Uterus (tissue), 4 donors: Measurements from ENCODE around the gene SESTD1. TPM values are rescaled to one million over a fixed set of nuclear protein-coding genes. Genes with fewer than 3 reads are reported as not detected.
"Not testable (repeated sequence)": the region's sequence is repeated elsewhere in the genome, so short reads cannot be mapped to it uniquely, and the experiment has no call there.

Experiments
- DNase-seq, 2 donors: peaks; one replicate each; pipeline ENCODE4 v3.0.0-alpha.2; 2019 to 2020
- H3K27ac ChIP-seq, 2 donors: fragments of 200-600 bp; sonication (generic); 1 replicate in 1 of 2; 2 replicates in 1 of 2; pipeline ENCODE4 v1.5.1; 2016 to 2018
- H3K27me3 ChIP-seq, 2 donors: fragments of 200-600 bp; sonication (generic); one replicate each; pipeline ENCODE4 v1.5.1; 2018 to 2019; ENCODE audit warnings: control low read depth in 1 of 2
- H3K36me3 ChIP-seq, 2 donors: fragments of 200-600 bp; sonication (generic); one replicate each; pipeline ENCODE4 v1.5.1; 2019; ENCODE audit warnings: control low read depth in 1 of 2
- H3K4me1 ChIP-seq, 2 donors: fragments of 200-600 bp; sonication (generic); one replicate each; pipeline ENCODE4 v1.5.1; 2018 to 2019; ENCODE audit warnings: control low read depth in 1 of 2
- H3K4me3 ChIP-seq, 2 donors: fragments of 200-600 bp; sonication (generic); 1 replicate in 1 of 2; 2 replicates in 1 of 2; pipeline ENCODE4 v1.5.1; 2018 to 2019; ENCODE audit warnings: mild to moderate bottlenecking in 1 of 2
- H3K9me3 ChIP-seq, 2 donors: fragments of 200-600 bp; sonication (generic); one replicate each; pipeline ENCODE4 v1.5.1; 2019; ENCODE audit warnings: control low read depth in 1 of 2
- CTCF ChIP-seq, 4 experiments: fragments of 200-600 bp in 2 of 4; fragments of 450-650 bp in 2 of 4; sonication (generic) in 2 of 4; IDR thresholded peaks; one replicate each; pipeline ENCODE4 v1.5.1; 2016 to 2019; ENCODE audit warnings: antibody characterized with exemption in 4 of 4, mild to moderate bottlenecking in 2 of 4, moderate library complexity in 1 of 4
- POLR2A ChIP-seq, 2 donors: fragments of 450-650 bp; IDR thresholded peaks; one replicate each; pipeline ENCODE4 v1.6.1; 2016; ENCODE audit warnings: antibody characterized with exemption in 2 of 2, mild to moderate bottlenecking in 1 of 2, moderate library complexity in 1 of 2
- intact Hi-C: fragments of 100-400 bp; cut with DNase I; formaldehyde crosslinking; loops from one replicate; pipeline ENCODE4 v1.15.1; 2023; ENCODE audit warnings: low total_unique reads
- total RNA-seq, 4 donors: library from RNA; depleted of rRNA in 3 of 4; stranded (reverse); fragments of >200 nt in 3 of 4; gene quantifications; one replicate each; pipeline versions ENCODE4 v1.1.0 to v1.2.4, GENCODE V29; 2014 to 2023
- donor health status: DM: yes; HTN: yes; CAD: no.

SESTD1 gene
- total RNA-seq, 4 donors from 2014 or later = 5.6 to 64.7 (median 32.8) TPM

DNA sequence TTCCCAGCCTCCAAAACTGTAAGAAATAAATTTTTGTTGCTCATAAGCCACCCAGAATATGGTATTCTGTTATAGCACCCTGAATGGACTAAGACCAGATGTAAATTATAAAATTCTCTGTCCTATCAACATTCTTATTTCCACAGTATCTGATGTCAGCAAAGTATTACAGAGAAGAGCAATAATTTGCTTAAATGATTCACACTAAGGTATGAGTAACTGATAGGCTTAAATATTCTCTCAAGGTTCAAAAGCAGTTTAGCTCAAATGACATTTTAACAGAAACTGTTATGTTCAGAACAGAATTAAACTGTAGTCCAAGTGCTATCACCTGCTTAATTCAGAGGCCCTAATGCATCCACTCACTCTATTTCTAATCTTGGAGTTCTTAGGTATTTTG is 12.8 kb downstream of the SESTD1 start:
- Histone ChIP-seq H3K27ac (no peak overlapping the region), H3K4me3 (no peak overlapping the region), H3K4me1 (peaks cover 0 to 4% of the 10 kb centered on the region in 2 donors), H3K27me3 (no peaks in the 10 kb centered on the region), H3K9me3 (no peaks in the 10 kb centered on the region), H3K36me3 (no peaks in the 10 kb centered on the region)
- TF ChIP-seq POLR2A (IDR thresholded peaks at IDR 0.05) = no peak
- no peak for TF ChIP-seq CTCF (IDR thresholded peaks at IDR 0.05)
- intact Hi-C loops = no loop called here
- DNase-seq = no peak

GRCh38 chr2:179250848-179251504 is 13.7 kb downstream of the SESTD1 start:
- Histone ChIP-seq H3K27me3 (no peaks in the 10 kb centered on the region), H3K36me3 (no peaks in the 10 kb centered on the region), H3K27ac (no peak overlapping the region), H3K4me3 (no peak overlapping the region), H3K4me1 (peaks cover 0 to 4% of the 10 kb centered on the region in 2 donors), H3K9me3 (no peaks in the 10 kb centered on the region)
- intact Hi-C loops = no loop called here
- no peak for DNase-seq
- TF ChIP-seq POLR2A (IDR thresholded peaks at IDR 0.05) = no peak
- TF ChIP-seq CTCF (IDR thresholded peaks at IDR 0.05) = no peak

GRCh38 chr2:179250095-179250494 is 14.5 kb downstream of the SESTD1 start:
- Histone ChIP-seq H3K36me3 (no peaks in the 10 kb centered on the region), H3K27me3 (no peaks in the 10 kb centered on the region), H3K4me3 (no peak overlapping the region), H3K27ac (no peak overlapping the region), H3K9me3 (no peaks in the 10 kb centered on the region), H3K4me1 (peaks cover 0 to 4% of the 10 kb centered on the region in 2 donors)
- DNase-seq = no peak
- intact Hi-C loops = no loop called here
- TF ChIP-seq POLR2A (IDR thresholded peaks at IDR 0.05) (no peak), CTCF (IDR thresholded peaks at IDR 0.05) (no peak)

DNA sequence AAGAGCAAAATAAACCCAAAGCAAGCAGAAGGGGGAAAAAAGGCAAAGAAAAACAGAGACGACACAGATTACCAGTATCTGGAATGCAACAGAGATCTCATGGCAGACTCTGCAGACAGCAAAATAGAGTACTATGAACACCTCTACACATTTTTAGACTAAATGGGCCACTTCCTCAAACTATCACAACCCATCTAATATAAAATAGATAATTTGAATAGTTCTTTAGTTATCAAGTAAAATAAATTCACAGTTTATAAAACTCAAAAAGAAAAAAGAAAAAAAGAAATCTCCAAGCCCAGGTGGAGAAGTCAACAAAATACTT is 16.6 kb downstream of the SESTD1 start:
- no peak for DNase-seq
- no peak for TF ChIP-seq CTCF (IDR thresholded peaks at IDR 0.05)
- no peak for TF ChIP-seq POLR2A (IDR thresholded peaks at IDR 0.05)

DNA sequence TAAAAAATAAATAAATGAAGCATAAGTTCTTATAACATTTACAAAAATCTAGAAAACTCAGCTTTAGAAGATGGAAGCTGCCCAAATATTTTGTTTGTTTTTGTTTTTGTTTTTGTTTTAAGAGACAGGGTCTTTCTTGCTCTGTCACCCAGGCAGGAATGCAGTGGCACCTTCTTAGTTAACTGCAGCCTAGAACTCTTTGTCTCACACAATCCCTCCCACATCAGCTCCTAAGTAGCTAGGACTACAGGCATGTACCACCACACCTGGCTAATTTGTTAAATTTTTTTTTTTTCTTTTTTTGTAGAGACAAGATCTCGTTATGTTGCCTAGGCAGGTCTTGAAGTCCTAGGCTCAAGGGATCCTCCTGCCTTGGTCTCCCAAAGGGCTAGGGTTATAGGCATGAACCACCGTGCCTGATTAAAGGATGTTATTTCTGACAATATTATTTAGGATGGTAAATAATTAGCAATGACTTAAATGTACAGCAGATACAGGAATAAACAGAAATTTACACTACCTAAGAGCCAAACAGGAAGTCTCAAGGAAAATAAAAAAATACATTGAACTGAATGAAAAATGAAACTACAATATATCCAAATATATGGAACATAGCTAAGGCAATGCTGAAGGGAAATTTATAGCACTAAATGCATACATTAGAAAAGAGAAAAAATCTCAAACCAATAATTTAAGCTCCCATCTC is 17.2 kb downstream of the SESTD1 start:
- no peak for DNase-seq
- intact Hi-C loops = no loop called here

More for the DNA sequence above, 16.6 kb downstream of the SESTD1 start:
- Histone ChIP-seq H3K9me3 (no peaks in the 10 kb centered on the region), H3K27ac (no peak overlapping the region), H3K4me3 (no peak overlapping the region), H3K36me3 (no peaks in the 10 kb centered on the region), H3K4me1 (peaks cover 0 to 4% of the 10 kb centered on the region in 2 donors), H3K27me3 (no peaks in the 10 kb centered on the region)
- intact Hi-C loops = no loop called here

GRCh38 chr2:179245843-179246242 is 18.8 kb downstream of the SESTD1 start:
- DNase-seq, H3K27me3 ChIP-seq, H3K4me3 ChIP-seq, H3K27ac ChIP-seq, intact Hi-C loops, H3K4me1 ChIP-seq, H3K36me3 ChIP-seq, H3K9me3 ChIP-seq: not testable (repeated sequence)

More for the DNA sequence above, 17.2 kb downstream of the SESTD1 start:
- no peak overlapping the region for H3K4me3 ChIP-seq
- no peaks in the 10 kb centered on the region for H3K36me3 ChIP-seq
- H3K27ac ChIP-seq = no peak overlapping the region
- TF ChIP-seq POLR2A (IDR thresholded peaks at IDR 0.05) (no peak), CTCF (IDR thresholded peaks at IDR 0.05) (no peak)
- H3K9me3 ChIP-seq = no peaks in the 10 kb centered on the region
- H3K4me1 ChIP-seq = peaks cover 0 to 4% of the 10 kb centered on the region in 2 donors
- H3K27me3 ChIP-seq = no peaks in the 10 kb centered on the region
